ENCODE measurements around the gene RTN4RL1. TPM values are rescaled to one million over a fixed set of nuclear protein-coding genes. Genes with fewer than 3 reads are reported as not detected.

RTN4RL1 gene
- total RNA-seq, 4 donors from 2014 or later = 0.50 to 0.86 (median 0.67) TPM

GRCh38 chr17:1928976-1929375, 96.2 kb downstream of the RTN4RL1 start:
- no peak overlapping the region for H3K27ac ChIP-seq (replicated peaks in 1 of 4)
- intact Hi-C loops (cut with DNase I) = no loop called here
- H3K36me3 ChIP-seq = no peaks in the 10 kb centered on the region
- no peaks in the 10 kb centered on the region for H3K9me3 ChIP-seq
- H3K27me3 ChIP-seq = no peaks in the 10 kb centered on the region
- H3K4me1 ChIP-seq = peaks cover 7 to 12% (median 12%) of the 10 kb centered on the region in 4 donors
- no peak for DNase-seq (ENCODE audit: extremely low spot score)
- 83% methylated on average over 8 of the region's 12 CpGs for WGBS
- TF ChIP-seq, protein P1, sequence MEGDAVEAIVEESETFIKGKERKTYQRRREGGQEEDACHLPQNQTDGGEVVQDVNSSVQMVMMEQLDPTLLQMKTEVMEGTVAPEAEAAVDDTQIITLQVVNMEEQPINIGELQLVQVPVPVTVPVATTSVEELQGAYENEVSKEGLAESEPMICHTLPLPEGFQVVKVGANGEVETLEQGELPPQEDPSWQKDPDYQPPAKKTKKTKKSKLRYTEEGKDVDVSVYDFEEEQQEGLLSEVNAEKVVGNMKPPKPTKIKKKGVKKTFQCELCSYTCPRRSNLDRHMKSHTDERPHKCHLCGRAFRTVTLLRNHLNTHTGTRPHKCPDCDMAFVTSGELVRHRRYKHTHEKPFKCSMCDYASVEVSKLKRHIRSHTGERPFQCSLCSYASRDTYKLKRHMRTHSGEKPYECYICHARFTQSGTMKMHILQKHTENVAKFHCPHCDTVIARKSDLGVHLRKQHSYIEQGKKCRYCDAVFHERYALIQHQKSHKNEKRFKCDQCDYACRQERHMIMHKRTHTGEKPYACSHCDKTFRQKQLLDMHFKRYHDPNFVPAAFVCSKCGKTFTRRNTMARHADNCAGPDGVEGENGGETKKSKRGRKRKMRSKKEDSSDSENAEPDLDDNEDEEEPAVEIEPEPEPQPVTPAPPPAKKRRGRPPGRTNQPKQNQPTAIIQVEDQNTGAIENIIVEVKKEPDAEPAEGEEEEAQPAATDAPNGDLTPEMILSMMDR (IDR thresholded peaks at IDR 0.05) = no peak
- TF ChIP-seq EP300 (IDR thresholded peaks at IDR 0.05) (no peak), POLR2A (IDR thresholded peaks at IDR 0.05; ENCODE audit: low read depth) (no peak), POLR2AphosphoS5 (IDR thresholded peaks at IDR 0.05) (no peak)
- no peak overlapping the region for H3K4me3 ChIP-seq

DNA sequence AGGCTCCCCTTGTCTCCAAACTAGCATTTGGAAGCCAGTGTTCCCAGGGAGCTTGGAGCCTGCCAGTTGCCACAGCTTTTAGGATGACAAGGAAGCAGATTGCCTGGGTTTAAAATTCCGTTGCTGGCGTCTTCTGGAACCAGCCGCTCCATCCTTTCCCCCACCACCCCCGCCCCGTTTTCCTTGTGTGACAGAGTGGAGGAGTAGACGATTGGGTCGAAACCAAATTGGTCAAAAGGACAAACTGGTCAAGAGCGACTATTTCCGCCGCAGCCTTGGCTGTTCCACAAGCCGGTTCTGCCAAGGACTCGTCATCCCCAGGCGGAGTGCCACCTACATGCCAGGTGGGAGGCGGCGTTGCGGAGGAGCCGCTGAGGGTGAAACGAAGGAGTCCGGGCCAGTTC, 104.2 kb downstream of the RTN4RL1 start:
- Histone ChIP-seq H3K27ac (replicated peaks in 1 of 4) (no peak overlapping the region), H3K36me3 (no peaks in the 10 kb centered on the region), H3K9me3 (no peaks in the 10 kb centered on the region), H3K27me3 (peaks cover 0 to 14% (median 0%) of the 10 kb centered on the region in 4 donors), H3K4me1 (no peaks in the 10 kb centered on the region), H3K4me3 (no peak overlapping the region)
- TF ChIP-seq POLR2AphosphoS5 (IDR thresholded peaks at IDR 0.05) (no peak), EP300 (IDR thresholded peaks at IDR 0.05) (no peak), POLR2A (IDR thresholded peaks at IDR 0.05; ENCODE audit: low read depth) (no peak)
- TF ChIP-seq, protein P1 (IDR thresholded peaks at IDR 0.05) = no peak
- DNase-seq (ENCODE audit: extremely low spot score) = no peak
- 86% methylated on average over 19 of the region's 19 CpGs for WGBS
- intact Hi-C loops (cut with DNase I) = no loop called here

DNA sequence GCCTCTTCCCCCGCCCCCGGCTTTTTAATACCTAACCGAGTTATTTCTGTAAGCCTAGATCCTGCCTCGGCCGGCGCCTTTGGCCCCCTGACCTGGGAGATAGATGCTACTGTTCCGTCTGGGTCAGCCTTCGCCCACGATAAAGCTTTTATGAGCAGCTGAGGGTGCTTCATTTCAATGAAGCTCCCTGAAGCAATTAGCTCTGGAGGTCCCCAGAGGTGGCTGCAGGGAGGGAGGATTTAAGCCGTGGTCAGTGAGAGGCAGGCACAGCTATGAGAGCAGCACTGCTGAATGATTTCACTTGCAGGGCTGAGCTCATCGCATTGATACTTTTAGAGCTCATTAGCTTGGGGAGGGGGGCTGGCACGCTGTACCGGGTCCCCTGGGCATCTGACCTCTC, 105.9 kb downstream of the RTN4RL1 start:
- no peaks in the 10 kb centered on the region for H3K4me1 ChIP-seq
- no peak for DNase-seq (ENCODE audit: extremely low spot score)
- no peaks in the 10 kb centered on the region for H3K36me3 ChIP-seq
- WGBS = 76% methylated on average over 12 of the region's 13 CpGs
- intact Hi-C loops (cut with DNase I) = no loop called here
- no peak overlapping the region for H3K4me3 ChIP-seq
- TF ChIP-seq, protein P1 (IDR thresholded peaks at IDR 0.05) = no peak
- TF ChIP-seq EP300 (IDR thresholded peaks at IDR 0.05) (no peak), POLR2A (IDR thresholded peaks at IDR 0.05; ENCODE audit: low read depth) (no peak), POLR2AphosphoS5 (IDR thresholded peaks at IDR 0.05) (no peak)
- no peaks in the 10 kb centered on the region for H3K9me3 ChIP-seq
- peaks cover 0 to 30% (median 0%) of the 10 kb centered on the region in 4 donors for H3K27me3 ChIP-seq
- no peak overlapping the region for H3K27ac ChIP-seq (replicated peaks in 1 of 4)

DNA sequence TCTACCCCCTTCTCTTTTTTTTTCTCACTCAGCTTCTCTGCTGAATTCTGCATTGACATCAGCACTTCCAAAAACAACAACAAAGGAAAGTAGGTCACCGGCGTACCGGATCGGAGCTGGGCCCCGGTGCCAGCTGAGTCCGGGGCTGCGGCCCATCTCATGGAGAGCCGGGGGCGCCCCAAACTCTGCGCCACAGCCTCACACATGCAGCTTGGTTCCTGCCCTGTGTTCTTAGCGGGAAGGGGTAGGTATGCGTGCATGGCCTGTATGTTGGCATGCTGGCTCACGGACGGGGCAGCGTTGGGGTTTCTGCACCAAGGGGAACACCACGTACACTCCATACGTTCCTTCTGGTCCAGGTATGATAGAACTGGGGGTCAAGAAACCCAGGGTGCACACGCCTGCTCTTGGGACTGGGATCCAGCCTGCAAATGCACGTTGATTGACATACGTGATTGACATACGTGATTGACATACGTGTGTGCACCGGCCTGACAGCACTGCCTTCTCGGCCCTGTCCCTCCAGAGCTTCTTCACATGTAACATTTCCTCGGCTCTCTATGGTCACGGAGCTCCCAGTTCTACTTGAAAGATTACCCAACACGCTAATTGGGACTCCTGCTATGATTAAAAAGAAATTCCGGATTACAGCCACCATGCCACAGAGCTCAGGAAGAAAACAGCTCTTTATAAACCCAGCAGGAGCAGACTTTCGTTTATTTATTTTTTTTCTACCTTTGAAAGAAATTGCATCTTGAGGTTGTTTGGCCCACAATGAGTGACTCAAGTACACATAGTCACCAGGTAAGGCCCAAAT, 106.6 kb downstream of the RTN4RL1 start:
- no peak for TF ChIP-seq POLR2AphosphoS5 (IDR thresholded peaks at IDR 0.05)
- TF ChIP-seq, protein P1 (IDR thresholded peaks at IDR 0.05) = no peak
- TF ChIP-seq EP300 (IDR thresholded peaks at IDR 0.05) = no peak
- no peak for TF ChIP-seq POLR2A (IDR thresholded peaks at IDR 0.05; ENCODE audit: low read depth)
- intact Hi-C loops (cut with DNase I) = no loop called here

More for the DNA sequence above, 106.6 kb downstream of the RTN4RL1 start:
- Histone ChIP-seq H3K9me3 (no peaks in the 10 kb centered on the region), H3K4me3 (no peak overlapping the region), H3K4me1 (no peaks in the 10 kb centered on the region), H3K27me3 (peaks cover 0 to 36% (median 0%) of the 10 kb centered on the region in 4 donors), H3K36me3 (no peaks in the 10 kb centered on the region), H3K27ac (replicated peaks in 1 of 4) (no peak overlapping the region)
- 91% methylated on average over 29 of the region's 29 CpGs for WGBS
- DNase-seq (ENCODE audit: extremely low spot score) = no peak

All from esophagus muscularis mucosa (tissue), 4 donors.